ENCODE measurements around the gene ZFYVE28. TPM values are rescaled to one million over a fixed set of nuclear protein-coding genes. Genes with fewer than 3 reads are reported as not detected.

ZFYVE28 gene
- total and polyA plus RNA-seq, 8 donors: 4.9 to 88.8 (median 7.3) TPM

DNA sequence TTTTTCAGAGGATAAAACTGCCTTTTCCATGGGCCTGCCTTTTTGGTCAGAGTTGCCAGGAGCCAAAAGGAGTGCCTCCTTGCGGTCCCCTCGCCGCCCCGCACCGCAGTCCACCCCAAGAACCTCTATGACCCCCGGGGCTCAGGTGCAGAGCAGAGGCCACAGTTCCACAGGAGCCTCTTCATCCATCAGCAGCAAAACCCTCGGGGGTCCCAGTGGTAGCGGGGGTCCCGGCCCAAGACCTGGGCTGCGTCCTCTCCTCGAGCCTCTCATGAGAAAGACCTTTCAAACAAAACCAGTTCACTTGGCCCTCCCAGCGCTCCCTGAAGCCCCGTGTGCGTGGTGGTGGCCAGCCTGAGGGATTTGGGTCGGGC lies 16.8 kb downstream of the ZFYVE28 start:
- 44 to 60% (median 49%) methylated on average over 13 to 15 of the region's 15 CpGs; no CpG with 5 or more reads in 1 of the 5 donors for WGBS, 5 donors
- DNase-seq: no peak
- TF ChIP-seq, protein P1, sequence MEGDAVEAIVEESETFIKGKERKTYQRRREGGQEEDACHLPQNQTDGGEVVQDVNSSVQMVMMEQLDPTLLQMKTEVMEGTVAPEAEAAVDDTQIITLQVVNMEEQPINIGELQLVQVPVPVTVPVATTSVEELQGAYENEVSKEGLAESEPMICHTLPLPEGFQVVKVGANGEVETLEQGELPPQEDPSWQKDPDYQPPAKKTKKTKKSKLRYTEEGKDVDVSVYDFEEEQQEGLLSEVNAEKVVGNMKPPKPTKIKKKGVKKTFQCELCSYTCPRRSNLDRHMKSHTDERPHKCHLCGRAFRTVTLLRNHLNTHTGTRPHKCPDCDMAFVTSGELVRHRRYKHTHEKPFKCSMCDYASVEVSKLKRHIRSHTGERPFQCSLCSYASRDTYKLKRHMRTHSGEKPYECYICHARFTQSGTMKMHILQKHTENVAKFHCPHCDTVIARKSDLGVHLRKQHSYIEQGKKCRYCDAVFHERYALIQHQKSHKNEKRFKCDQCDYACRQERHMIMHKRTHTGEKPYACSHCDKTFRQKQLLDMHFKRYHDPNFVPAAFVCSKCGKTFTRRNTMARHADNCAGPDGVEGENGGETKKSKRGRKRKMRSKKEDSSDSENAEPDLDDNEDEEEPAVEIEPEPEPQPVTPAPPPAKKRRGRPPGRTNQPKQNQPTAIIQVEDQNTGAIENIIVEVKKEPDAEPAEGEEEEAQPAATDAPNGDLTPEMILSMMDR (IDR thresholded peaks at IDR 0.05): no peak
- no peak for TF ChIP-seq EP300 (IDR thresholded peaks at IDR 0.05)
- intact Hi-C loops (cut with DNase I; ENCODE audit: low total_unique reads): no loop called here
- Histone ChIP-seq H3K4me1 (peaks cover 18 to 23% (median 21%) of the 10 kb centered on the region in 4 donors), H3K36me3 (no peaks in the 10 kb centered on the region), H3K9me3 (no peaks in the 10 kb centered on the region), H3K4me3 (peak overlapping the region in 3 of 4 donors; percentile 22 to 40 (median 33)), H3K27me3 (peaks cover 0 to 7% (median 0%) of the 10 kb centered on the region in 3 donors), H3K27ac (peak overlapping the region in 1 of 5 donors; percentile 24)

GRCh38 chr4:2400841-2401609 lies 17.4 kb downstream of the ZFYVE28 start:
- 74 to 83% (median 76%) methylated on average over 11 to 15 of the region's 15 CpGs for WGBS, 5 donors
- peak in 1 of 2 donors; percentile 39 for DNase-seq
- TF ChIP-seq POLR2A (IDR thresholded peaks at IDR 0.05): no peak
- no peak for TF ChIP-seq POLR2AphosphoS5 (IDR thresholded peaks at IDR 0.05)
- no peak for TF ChIP-seq EP300 (IDR thresholded peaks at IDR 0.05)
- TF ChIP-seq, protein P1 (IDR thresholded peaks at IDR 0.05): no peak
- no peak overlapping the region for H3K27ac ChIP-seq
- H3K36me3 ChIP-seq: no peaks in the 10 kb centered on the region
- H3K27me3 ChIP-seq: peaks cover 0 to 7% (median 0%) of the 10 kb centered on the region in 3 donors
- H3K9me3 ChIP-seq: no peaks in the 10 kb centered on the region
- H3K4me1 ChIP-seq: peaks cover 18 to 23% (median 21%) of the 10 kb centered on the region in 4 donors
- H3K4me3 ChIP-seq: no peak overlapping the region
- intact Hi-C loops (cut with DNase I; ENCODE audit: low total_unique reads): no loop called here

- Histone ChIP-seq H3K27me3 (peaks cover 0 to 7% (median 0%) of the 10 kb centered on the region in 3 donors), H3K4me1 (peaks cover 18 to 30% (median 24%) of the 10 kb centered on the region in 4 donors), H3K4me3 (no peak overlapping the region), H3K27ac (no peak overlapping the region), H3K9me3 (no peaks in the 10 kb centered on the region), H3K36me3 (no peaks in the 10 kb centered on the region)
- DNase-seq: no peak
- 78 to 92% (median 81%) methylated on average over 11 to 28 of the region's 28 CpGs for WGBS, 5 donors
- TF ChIP-seq POLR2AphosphoS5 (IDR thresholded peaks at IDR 0.05) (no peak), POLR2A (IDR thresholded peaks at IDR 0.05) (no peak), EP300 (IDR thresholded peaks at IDR 0.05) (no peak)
- TF ChIP-seq, protein P1 (IDR thresholded peaks at IDR 0.05): no peak
- intact Hi-C loops (cut with DNase I; ENCODE audit: low total_unique reads): no loop called here
Observed at GRCh38 chr4:2399631-2400190, 18.7 kb downstream of the ZFYVE28 start.

GRCh38 chr4:2399216-2399615 lies 19.2 kb downstream of the ZFYVE28 start:
- 81 to 92% (median 83%) methylated on average over 6 to 10 of the region's 10 CpGs for WGBS, 5 donors
- Histone ChIP-seq H3K4me1 (peaks cover 18 to 31% (median 25%) of the 10 kb centered on the region in 4 donors), H3K4me3 (no peak overlapping the region), H3K36me3 (no peaks in the 10 kb centered on the region), H3K27ac (no peak overlapping the region), H3K27me3 (peaks cover 0 to 7% (median 0%) of the 10 kb centered on the region in 3 donors), H3K9me3 (no peaks in the 10 kb centered on the region)
- intact Hi-C loops (cut with DNase I; ENCODE audit: low total_unique reads): no loop called here
- TF ChIP-seq EP300 (IDR thresholded peaks at IDR 0.05) (no peak), POLR2A (IDR thresholded peaks at IDR 0.05) (no peak), POLR2AphosphoS5 (IDR thresholded peaks at IDR 0.05) (no peak)
- TF ChIP-seq, protein P1 (IDR thresholded peaks at IDR 0.05): no peak
- no peak for DNase-seq

Measured in stomach (tissue), 9 donors.